ENCODE data around the gene COL4A2. TPM values are rescaled to one million over a fixed set of nuclear protein-coding genes. Genes with fewer than 3 reads are reported as not detected.

Gene COL4A2
- total RNA-seq, 6 experiments from 2014 or later, result 8.4 to 65.8 (median 42.5) TPM

GRCh38 chr13:110523838-110524540 is 216.9 kb downstream of the COL4A2 start:
- TF ChIP-seq CTCF (IDR thresholded peaks at IDR 0.05), result no peak
- no peak for TF ChIP-seq POLR2A (IDR thresholded peaks at IDR 0.05)
- no peak for ATAC-seq
- intact Hi-C loops (cut with DNase I), result no loop called here
- Histone ChIP-seq H3K4me1 (peaks cover 2 to 82% (median 43%) of the 10 kb centered on the region in 4 donors), H3K27ac (peak overlapping the region; percentile 79 to 86 (median 85)), H3K36me3 (peaks cover 0 to 9% (median 0%) of the 10 kb centered on the region in 4 donors), H3K4me3 (peak overlapping the region in 2 of 3 donors; percentile 26 to 40), H3K9me3 (no peaks in the 10 kb centered on the region), H3K27me3 (no peaks in the 10 kb centered on the region)
- peak in 1 of 3 donors; percentile 48 for DNase-seq
- WGBS (ENCODE audit: insufficient coverage, low coverage, low lambda C conversion rate, missing lambda C conversion rate), result 64% methylated on average over 5 of the region's 17 CpGs

- H3K9me3 ChIP-seq, result no peaks in the 10 kb centered on the region
- DNase-seq (peak; percentile 90 to 95 (median 94)), ATAC-seq (peak; percentile 32 to 67 (median 48))
- intact Hi-C loops (cut with DNase I), result no loop called here
- H3K27ac ChIP-seq, result peak overlapping the region; percentile 79 to 86 (median 85)
- WGBS (ENCODE audit: insufficient coverage, low coverage, low lambda C conversion rate, missing lambda C conversion rate), result 17% methylated on average over 6 of the region's 21 CpGs
- H3K36me3 ChIP-seq, result peaks cover 0 to 9% (median 0%) of the 10 kb centered on the region in 4 donors
- TF ChIP-seq POLR2A (IDR thresholded peaks at IDR 0.05) (peak; percentile 47), CTCF (IDR thresholded peaks at IDR 0.05) (no peak)
- H3K4me3 ChIP-seq, result peak overlapping the region in 2 of 3 donors; percentile 26 to 40
- H3K4me1 ChIP-seq, result peaks cover 2 to 89% (median 48%) of the 10 kb centered on the region in 4 donors
- no peaks in the 10 kb centered on the region for H3K27me3 ChIP-seq
Measured at GRCh38 chr13:110524541-110525257, 217.6 kb downstream of the COL4A2 start.

DNA sequence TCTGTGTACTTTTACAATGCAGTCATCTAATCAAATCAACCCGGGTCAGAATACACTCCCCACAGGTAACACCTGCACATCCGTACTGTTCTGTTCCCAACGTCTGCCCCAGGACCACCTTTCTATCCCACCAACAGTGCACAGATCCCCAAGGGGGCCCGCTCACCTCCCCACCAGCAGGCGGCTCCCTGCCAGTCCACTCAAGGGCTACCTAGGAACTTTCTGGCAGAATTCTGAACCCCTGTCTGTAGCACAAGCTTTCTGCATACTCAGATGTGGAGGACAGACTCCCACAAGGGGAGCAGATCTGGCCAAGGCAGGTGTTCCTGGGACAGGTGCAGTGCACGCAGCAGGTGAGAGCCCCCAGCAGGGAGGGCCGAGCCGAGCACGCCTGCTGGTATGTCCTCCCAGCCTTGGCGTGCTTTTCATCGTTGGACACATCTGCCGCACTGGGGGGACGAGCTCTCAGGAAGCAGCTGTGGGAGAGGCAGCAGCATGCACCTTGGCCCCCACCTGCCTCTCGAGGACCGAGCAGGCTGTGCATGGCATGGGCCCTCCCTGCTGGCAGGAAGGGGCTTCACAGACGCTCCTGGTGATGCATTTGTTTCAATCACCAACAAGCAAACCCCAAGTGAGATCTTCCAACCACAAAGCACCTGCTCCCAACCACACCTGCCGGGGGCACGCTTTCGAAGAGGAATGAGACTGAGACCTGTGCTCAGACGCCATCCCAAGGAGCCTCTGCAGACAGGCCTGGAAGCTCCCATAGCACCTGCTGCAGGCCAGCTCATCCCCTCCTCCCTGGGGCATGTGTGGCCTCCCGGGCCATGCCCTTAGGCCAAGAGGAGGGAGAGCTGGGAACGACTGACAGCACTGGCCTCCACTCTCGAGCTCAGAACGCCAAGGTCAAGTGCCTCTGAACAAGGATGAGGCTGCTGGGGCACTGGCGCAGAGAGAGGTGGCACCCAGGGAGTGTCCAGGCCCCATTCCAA is 218.5 kb downstream of the COL4A2 start:
- Histone ChIP-seq H3K4me3 (no peak overlapping the region), H3K36me3 (peaks cover 0 to 9% (median 0%) of the 10 kb centered on the region in 4 donors), H3K4me1 (peaks cover 2 to 89% (median 47%) of the 10 kb centered on the region in 4 donors), H3K9me3 (no peaks in the 10 kb centered on the region), H3K27ac (peak overlapping the region; percentile 79 to 86 (median 85)), H3K27me3 (no peaks in the 10 kb centered on the region)
- DNase-seq (peak; percentile 36 to 61 (median 57)), ATAC-seq (peak; percentile 1 to 3 (median 1))
- no peak for TF ChIP-seq CTCF (IDR thresholded peaks at IDR 0.05)
- no peak for TF ChIP-seq POLR2A (IDR thresholded peaks at IDR 0.05)
- intact Hi-C loops (cut with DNase I), result no loop called here
- WGBS (ENCODE audit: insufficient coverage, low coverage, low lambda C conversion rate, missing lambda C conversion rate), result 25% methylated on average over 7 of the region's 25 CpGs

- peaks cover 2 to 77% (median 43%) of the 10 kb centered on the region in 4 donors for H3K4me1 ChIP-seq
- intact Hi-C loops (cut with DNase I), result no loop called here
- no peaks in the 10 kb centered on the region for H3K27me3 ChIP-seq
- peak in 2 of 4 donors; percentile 0 to 4 for ATAC-seq
- WGBS (ENCODE audit: insufficient coverage, low coverage, low lambda C conversion rate, missing lambda C conversion rate), result 31% methylated on average over 5 of the region's 5 CpGs
- peak overlapping the region; percentile 70 to 85 (median 78) for H3K27ac ChIP-seq
- H3K9me3 ChIP-seq, result no peaks in the 10 kb centered on the region
- no peak for DNase-seq
- H3K4me3 ChIP-seq, result no peak overlapping the region
- TF ChIP-seq CTCF (IDR thresholded peaks at IDR 0.05) (no peak), POLR2A (IDR thresholded peaks at IDR 0.05) (no peak)
- H3K36me3 ChIP-seq, result peaks cover 0 to 2% (median 0%) of the 10 kb centered on the region in 4 donors
Measured at GRCh38 chr13:110528371-110528770, 221.3 kb downstream of the COL4A2 start.

Data from right lobe of liver (tissue), 6 donors.